Hematopoietic multipotent progenitor cell treated with erythropoietin and hydrocortisone succinate and interleukin-3 and kit ligand, for 17 days (in vitro differentiated cells): Measurements from ENCODE around the gene MDFIC.

Experiments used
- DNase-seq: peaks from one replicate; pipeline ENCODE4 v3.0.0-alpha.2; 2015; ENCODE audit warnings: low spot score

MDFIC gene

GRCh38 chr7:115040057-115040456, 118.2 kb downstream of the MDFIC start:
- DNase-seq: no peak

GRCh38 chr7:115040495-115040894, 118.6 kb downstream of the MDFIC start:
- DNase-seq: no peak

DNA sequence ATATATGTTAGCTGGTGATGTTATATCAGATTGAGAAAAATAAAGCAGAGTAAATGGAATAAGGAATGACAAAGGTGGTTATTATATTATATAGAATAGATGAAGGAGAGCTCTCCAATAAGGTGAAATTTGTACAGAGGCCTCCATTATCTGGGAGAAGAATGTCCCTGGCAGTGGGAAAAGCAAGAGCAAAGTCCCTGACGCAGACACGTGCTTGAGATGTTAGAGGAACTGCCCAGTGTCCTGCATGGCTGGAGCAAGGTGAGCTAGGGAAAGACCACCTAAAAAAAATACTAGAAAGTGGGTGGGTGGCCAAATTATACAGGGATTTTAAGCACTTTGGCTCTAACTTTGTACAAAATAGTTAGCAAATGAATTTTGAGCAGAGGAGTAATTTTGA, 120.7 kb downstream of the MDFIC start:
- DNase-seq: no peak

DNA sequence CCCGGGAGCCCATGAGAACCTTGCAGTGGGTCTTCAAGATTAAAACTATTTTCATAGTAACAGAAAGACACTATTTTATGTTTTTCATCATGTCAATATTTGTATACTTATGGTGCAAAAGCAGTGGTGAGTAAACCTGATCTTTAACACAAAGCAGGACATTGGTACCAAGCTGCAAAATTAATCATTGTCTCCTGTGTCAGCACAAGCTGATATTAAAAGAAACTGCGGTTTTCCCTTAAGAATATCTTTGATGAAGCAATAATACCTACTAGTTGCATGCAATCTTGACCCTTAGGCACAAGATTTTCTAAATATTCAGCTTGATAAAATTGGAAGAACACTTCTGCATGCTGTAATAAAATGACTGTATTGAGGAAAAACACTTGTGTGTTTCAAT, 121.7 kb downstream of the MDFIC start:
- no peak for DNase-seq

- no peak for DNase-seq
These were observed 122.3 kb downstream of the MDFIC start for GRCh38 chr7:115044224-115044623.

- DNase-seq: no peak
These were observed 126.2 kb downstream of the MDFIC start for GRCh38 chr7:115047958-115048720.

DNA sequence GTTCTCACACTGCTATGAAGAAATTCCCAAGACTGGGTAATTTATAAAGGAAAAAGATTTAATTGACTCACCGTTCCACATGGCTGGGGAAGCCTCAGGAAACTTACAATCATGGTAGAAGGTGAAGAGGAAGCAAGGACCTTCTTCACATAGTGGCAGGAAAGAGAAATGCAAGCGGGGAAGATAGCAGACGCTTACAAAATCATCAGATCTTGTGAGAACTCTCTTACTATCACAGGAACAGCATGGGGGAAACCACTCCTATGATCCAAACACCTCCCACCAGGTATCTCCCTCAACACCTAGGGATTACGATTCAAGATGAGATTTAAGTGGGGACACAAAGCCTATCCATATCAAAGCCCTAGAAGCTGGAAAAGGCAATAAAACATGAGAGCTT, 130.8 kb downstream of the MDFIC start:
- no peak for DNase-seq

- no peak for DNase-seq
These were observed 132.7 kb downstream of the MDFIC start for GRCh38 chr7:115054478-115055065.

- DNase-seq: no peak
These were observed 134.1 kb downstream of the MDFIC start for GRCh38 chr7:115056019-115056418.

DNA sequence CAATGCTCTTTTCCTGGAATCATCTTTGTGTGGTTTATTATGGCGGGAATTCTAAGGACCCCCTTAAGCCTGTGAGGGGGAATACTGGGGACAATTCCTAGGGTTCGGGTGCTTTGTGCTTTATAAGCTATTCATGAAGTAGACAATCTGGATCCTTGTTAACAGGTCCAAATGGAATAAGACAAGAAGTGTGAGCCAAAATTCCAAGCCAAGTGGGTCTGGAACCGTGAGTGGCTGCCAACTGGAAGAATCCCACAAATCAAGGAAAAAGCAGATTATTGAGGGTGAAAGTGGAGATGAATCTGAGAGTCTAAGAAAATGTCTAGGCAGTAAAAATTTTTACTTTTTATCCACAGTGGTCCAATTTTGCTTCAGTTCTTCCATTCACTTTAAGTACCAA, 136.8 kb downstream of the MDFIC start:
- no peak for DNase-seq

- DNase-seq: no peak
These were observed 137.4 kb downstream of the MDFIC start for GRCh38 chr7:115059321-115059720.

DNA sequence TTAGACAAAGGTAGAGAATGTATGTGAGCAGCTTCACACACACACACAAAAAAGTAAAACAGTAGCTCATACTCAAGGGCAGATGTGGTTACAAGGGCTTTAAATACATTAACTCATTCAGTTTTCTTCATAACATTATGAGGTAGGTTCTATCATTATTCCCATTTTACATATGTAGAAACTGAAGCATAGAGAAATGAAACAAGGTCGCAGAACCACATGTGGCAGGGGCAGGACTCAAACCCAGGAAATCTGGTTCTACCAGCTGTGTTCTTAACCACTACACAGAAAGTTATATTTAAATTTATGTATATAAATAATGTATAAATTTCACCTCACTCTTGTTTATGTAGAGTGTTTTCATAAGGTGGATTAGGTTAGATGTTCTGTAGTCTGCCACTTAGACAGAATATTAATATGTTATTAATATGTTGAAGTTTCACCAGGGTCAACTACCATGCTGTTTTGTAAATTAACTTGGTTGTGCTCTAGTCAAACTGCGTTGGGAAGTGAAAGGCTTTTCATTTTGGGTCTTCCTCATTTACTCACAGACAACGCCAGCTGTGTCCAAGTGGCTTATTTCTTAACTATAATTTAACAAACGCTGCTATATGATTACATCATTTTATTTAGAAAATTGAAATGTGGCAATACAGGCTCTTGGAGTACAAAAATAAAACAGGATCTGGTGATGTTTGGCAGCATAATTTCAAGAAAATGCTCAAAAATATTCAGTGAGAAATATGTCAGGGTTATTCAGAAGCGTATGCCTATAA, 138.4 kb downstream of the MDFIC start:
- no peak for DNase-seq

DNA sequence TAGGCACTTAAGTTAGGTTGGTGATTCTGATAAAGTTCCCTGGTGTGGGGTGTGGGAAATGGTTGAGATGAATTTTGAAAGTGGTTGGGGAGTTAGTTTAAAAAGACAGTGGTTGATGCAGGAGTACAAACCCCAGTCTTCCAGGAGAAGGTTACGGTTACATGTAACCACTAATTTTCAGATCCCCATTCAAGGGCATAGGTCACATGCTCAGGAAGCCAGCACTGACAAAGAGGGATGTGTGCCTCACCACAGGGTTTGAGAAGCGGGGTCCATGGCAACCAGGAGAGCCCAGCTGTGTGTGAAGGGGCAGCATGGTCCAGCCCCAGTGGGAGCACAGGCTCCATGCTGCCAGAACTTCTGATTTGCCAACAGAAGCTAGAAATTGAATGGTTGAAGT, 144.2 kb downstream of the MDFIC start:
- DNase-seq: no peak

GRCh38 chr7:115066634-115067033, 144.7 kb downstream of the MDFIC start:
- DNase-seq: no peak

GRCh38 chr7:115068220-115068619, 146.3 kb downstream of the MDFIC start:
- DNase-seq: no peak
